Trophoblast cell (in vitro differentiated cells and primary cell): ENCODE results near the gene NUP93.
A peak's percentile ranks its signal among the peaks of the same experiment; 100 is the strongest.

Source experiments
- DNase-seq, 2 donors: peaks; one replicate each; pipeline ENCODE4 v3.0.0-alpha.2; 2016
- H2AFZ ChIP-seq: 2 replicates; pipeline ENCODE4 v1.6.1; 2013; ENCODE audit warnings: low read length, moderate library complexity, mild to moderate bottlenecking; ENCODE audit not compliant: insufficient read depth, poor library complexity
- H2AK5ac ChIP-seq: 2 replicates; pipeline ENCODE4 v1.6.1; 2013; ENCODE audit warnings: mild to moderate bottlenecking, low read length
- H2BK120ac ChIP-seq: 2 replicates; pipeline ENCODE4 v1.6.1; 2013; ENCODE audit warnings: low read length, mild to moderate bottlenecking, moderate library complexity; ENCODE audit not compliant: insufficient read depth, poor library complexity
- H2BK12ac ChIP-seq: 2 replicates; pipeline ENCODE4 v1.6.1; 2013; ENCODE audit warnings: mild to moderate bottlenecking, low read length, moderate library complexity
- H2BK5ac ChIP-seq: 2 replicates; pipeline ENCODE4 v1.6.1; 2013; ENCODE audit warnings: low read length, low read depth, moderate library complexity, mild to moderate bottlenecking; ENCODE audit not compliant: poor library complexity
- H3K14ac ChIP-seq: 2 replicates; pipeline ENCODE4 v1.6.1; 2013; ENCODE audit warnings: mild to moderate bottlenecking, low read length
- H3K18ac ChIP-seq: 2 replicates; pipeline ENCODE4 v1.6.1; 2013; ENCODE audit warnings: mild to moderate bottlenecking, low read length
- H3K23ac ChIP-seq: 2 replicates; pipeline ENCODE4 v1.6.1; 2013; ENCODE audit warnings: low read length
- H3K27ac ChIP-seq: 2 replicates; pipeline ENCODE4 v1.5.1; 2013; ENCODE audit warnings: low read depth, mild to moderate bottlenecking, inconsistent platforms, low read length, moderate library complexity
- H3K27me3 ChIP-seq: 2 replicates; pipeline ENCODE4 v1.6.1; 2013; ENCODE audit warnings: inconsistent platforms, mild to moderate bottlenecking, low read length, moderate library complexity; ENCODE audit not compliant: insufficient read depth
- H3K36me3 ChIP-seq, 2 experiments: 1 replicate in 1 of 2; 2 replicates in 1 of 2; pipeline ENCODE4 v1.6.1; 2013; ENCODE audit warnings: low read length in 2 of 2, mild to moderate bottlenecking in 2 of 2, moderate library complexity in 1 of 2; ENCODE audit not compliant: insufficient read depth in 2 of 2, control insufficient read depth in 1 of 2
- H3K4ac ChIP-seq: 2 replicates; pipeline ENCODE4 v1.6.1; 2013; ENCODE audit warnings: low read depth, mild to moderate bottlenecking, low read length, moderate library complexity
- H3K4me1 ChIP-seq, 2 experiments: 1 replicate in 1 of 2; 2 replicates in 1 of 2; pipeline ENCODE4 v1.6.1; 2013; ENCODE audit warnings: low read length in 2 of 2, mild to moderate bottlenecking in 2 of 2, moderate library complexity in 1 of 2; ENCODE audit not compliant: insufficient read depth in 2 of 2, control insufficient read depth in 1 of 2
- H3K4me2 ChIP-seq: 2 replicates; pipeline ENCODE4 v1.6.1; 2013; ENCODE audit warnings: inconsistent platforms, mild to moderate bottlenecking, low read length, moderate library complexity
- H3K4me3 ChIP-seq: 2 replicates; pipeline ENCODE4 v1.5.1; 2013; ENCODE audit warnings: mild to moderate bottlenecking, low read depth, low read length, inconsistent platforms
- H3K79me1 ChIP-seq: one replicate; pipeline ENCODE4 v1.6.1; 2013; ENCODE audit warnings: low read length
- H3K79me2 ChIP-seq: 2 replicates; pipeline ENCODE4 v1.6.1; 2013; ENCODE audit warnings: low read length, mild to moderate bottlenecking; ENCODE audit not compliant: control insufficient read depth, insufficient read depth, poor library complexity
- H3K9ac ChIP-seq: 2 replicates; pipeline ENCODE4 v1.6.1; 2013; ENCODE audit warnings: mild to moderate bottlenecking, low read length
- H3K9me3 ChIP-seq: 2 replicates; pipeline ENCODE4 v1.6.1; 2013; ENCODE audit warnings: low read depth, mild to moderate bottlenecking, control low read depth, inconsistent platforms, low read length; ENCODE audit not compliant: insufficient read depth
- H4K12ac ChIP-seq: 2 replicates; pipeline ENCODE4 v1.6.1; 2013; ENCODE audit warnings: low read depth, mild to moderate bottlenecking, low read length, moderate library complexity
- H4K8ac ChIP-seq: 2 replicates; pipeline ENCODE4 v1.6.1; 2013; ENCODE audit warnings: low read depth, mild to moderate bottlenecking, low read length, moderate library complexity
- H4K91ac ChIP-seq: one replicate; pipeline ENCODE4 v1.6.1; 2013; ENCODE audit warnings: low read depth, mild to moderate bottlenecking, low read length, moderate library complexity
- WGBS: extraction: QIAGEN DNeasy Blood & Tissue Kit; methylation state at CpG from one replicate; pipeline ENCODE4 v1.1.7; 2013; ENCODE audit warnings: missing lambda C conversion rate; ENCODE audit not compliant: insufficient read length, insufficient coverage; ENCODE audit errors: extremely low coverage; 5-methylcytosine and 5-hydroxymethylcytosine counted together

The NUP93 gene

GRCh38 chr16:56823081-56823733, 93.3 kb downstream of the NUP93 start:
- Histone ChIP-seq H3K9ac (no peak overlapping the region), H2BK120ac (no peak overlapping the region)
- WGBS, result no CpG with 5 or more reads among the region's 12 CpGs

DNA sequence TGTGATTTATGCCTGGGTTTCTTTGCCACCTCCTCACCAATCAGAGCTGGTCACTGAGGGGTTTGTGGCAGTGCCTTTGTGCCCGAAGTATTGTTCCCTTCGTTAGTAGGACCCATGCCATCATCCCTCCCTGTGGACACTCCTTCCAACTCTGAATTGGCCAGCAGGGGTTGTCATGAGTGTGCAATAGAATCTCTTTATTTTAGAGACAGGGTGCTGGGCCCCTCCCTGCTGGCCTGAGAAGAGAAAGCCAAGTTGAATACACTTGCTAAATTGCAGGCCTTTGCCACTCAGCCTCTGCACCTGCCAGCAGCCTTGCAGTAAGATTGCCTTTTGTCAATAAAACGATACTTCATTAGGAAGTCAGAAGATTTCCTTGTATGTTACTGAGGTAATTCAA, 94.4 kb downstream of the NUP93 start:
- Histone ChIP-seq H3K4ac (no peak overlapping the region), H4K91ac (no peak overlapping the region), H3K27ac (no peak overlapping the region), H2AFZ (no peak overlapping the region), H3K4me1 (no peaks in the 10 kb centered on the region), H3K79me1 (no peaks in the 10 kb centered on the region), H4K12ac (no peak overlapping the region), H3K4me3 (no peak overlapping the region), H2AK5ac (no peak overlapping the region), H3K9me3 (peaks cover 2% of the 10 kb centered on the region), H2BK12ac (no peak overlapping the region), H3K27me3 (no peaks in the 10 kb centered on the region), H4K8ac (no peak overlapping the region), H2BK5ac (no peak overlapping the region), H3K23ac (no peak overlapping the region), H3K36me3 (peaks cover 12 to 31% of the 10 kb centered on the region in 2 experiments), H3K14ac (no peak overlapping the region), H3K9ac (no peak overlapping the region), H2BK120ac (no peak overlapping the region), H3K18ac (no peak overlapping the region), H3K4me2 (no peak overlapping the region), H3K79me2 (no peaks in the 10 kb centered on the region)
- no CpG with 5 or more reads among the region's 3 CpGs for WGBS
- DNase-seq, result no peak

More at GRCh38 chr16:56823081-56823733, 93.3 kb downstream of the NUP93 start:
- no peak overlapping the region for H3K23ac ChIP-seq
- H4K12ac ChIP-seq, result no peak overlapping the region
- no peak overlapping the region for H3K14ac ChIP-seq
- no peak overlapping the region for H2BK5ac ChIP-seq
- DNase-seq, result no peak
- H3K18ac ChIP-seq, result no peak overlapping the region
- H3K27ac ChIP-seq, result no peak overlapping the region
- H3K4ac ChIP-seq, result no peak overlapping the region
- H3K9me3 ChIP-seq, result peaks cover 2% of the 10 kb centered on the region
- no peaks in the 10 kb centered on the region for H3K79me2 ChIP-seq
- H3K27me3 ChIP-seq, result no peaks in the 10 kb centered on the region
- H4K8ac ChIP-seq, result no peak overlapping the region
- no peaks in the 10 kb centered on the region for H3K4me1 ChIP-seq
- H3K79me1 ChIP-seq, result no peaks in the 10 kb centered on the region
- no peak overlapping the region for H2AK5ac ChIP-seq
- no peak overlapping the region for H4K91ac ChIP-seq
- peaks cover 11 to 28% of the 10 kb centered on the region in 2 experiments for H3K36me3 ChIP-seq
- no peak overlapping the region for H3K4me2 ChIP-seq
- H3K4me3 ChIP-seq, result no peak overlapping the region
- H2BK12ac ChIP-seq, result no peak overlapping the region
- H2AFZ ChIP-seq, result no peak overlapping the region

DNA sequence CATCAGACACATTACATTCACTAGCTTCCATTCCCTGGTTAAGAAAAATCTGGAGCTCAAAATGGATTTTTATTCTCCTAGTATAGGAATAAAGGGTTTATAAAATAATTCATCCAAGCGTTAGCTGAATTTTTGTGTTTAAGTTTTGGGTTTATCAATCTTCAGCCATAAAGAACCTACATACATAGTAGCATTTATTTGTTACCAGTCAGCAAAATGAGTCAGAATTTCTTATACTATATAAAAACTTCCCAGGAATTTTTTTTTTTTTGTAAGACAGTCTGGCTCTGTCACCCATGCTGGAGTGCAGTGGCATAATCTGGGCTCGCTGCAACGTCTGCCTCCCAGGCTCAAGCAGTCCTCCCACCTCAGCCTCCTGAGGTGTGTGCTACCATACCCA, 94.9 kb downstream of the NUP93 start:
- Histone ChIP-seq H2BK5ac (no peak overlapping the region), H2AK5ac (no peak overlapping the region), H3K79me1 (no peaks in the 10 kb centered on the region), H3K23ac (no peak overlapping the region), H3K4me2 (no peak overlapping the region), H2BK120ac (no peak overlapping the region), H3K4ac (no peak overlapping the region), H3K79me2 (no peaks in the 10 kb centered on the region), H3K27ac (no peak overlapping the region), H2BK12ac (no peak overlapping the region), H3K27me3 (no peaks in the 10 kb centered on the region), H3K14ac (no peak overlapping the region), H3K4me1 (no peaks in the 10 kb centered on the region), H4K8ac (no peak overlapping the region), H2AFZ (no peak overlapping the region), H3K9me3 (peaks cover 2% of the 10 kb centered on the region), H3K4me3 (no peak overlapping the region), H3K18ac (no peak overlapping the region), H4K12ac (no peak overlapping the region), H4K91ac (no peak overlapping the region), H3K9ac (no peak overlapping the region), H3K36me3 (peaks cover 11 to 31% of the 10 kb centered on the region in 2 experiments)
- DNase-seq, result peak in 1 of 2 donors; percentile 16
- no CpG with 5 or more reads among the region's 3 CpGs for WGBS

DNA sequence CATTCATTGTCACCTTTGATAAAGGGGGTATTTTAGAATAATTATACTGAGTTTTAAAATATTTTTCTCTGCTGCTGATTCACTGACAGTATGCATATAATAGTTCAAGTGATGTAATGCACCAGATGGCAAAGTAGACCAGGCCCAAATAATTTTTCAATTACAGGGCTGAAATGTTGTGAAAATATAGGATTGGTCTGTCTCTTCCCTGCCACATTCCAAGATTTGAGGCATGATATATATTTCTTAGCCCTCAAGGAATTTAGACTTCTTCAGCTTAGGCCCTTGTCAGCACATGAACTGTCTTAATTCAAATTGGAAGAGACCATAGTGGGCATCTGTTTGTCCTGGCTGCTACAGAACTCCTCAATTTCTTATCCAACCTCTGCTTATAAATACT, 95.9 kb downstream of the NUP93 start:
- H3K4me1 ChIP-seq, result peaks cover 0 to 3% of the 10 kb centered on the region in 2 experiments

More for the DNA sequence above, 95.9 kb downstream of the NUP93 start:
- Histone ChIP-seq H3K36me3 (peaks cover 13 to 32% of the 10 kb centered on the region in 2 experiments), H2AK5ac (no peak overlapping the region), H3K9me3 (peaks cover 2% of the 10 kb centered on the region), H4K91ac (no peak overlapping the region), H2BK120ac (no peak overlapping the region), H3K27ac (no peak overlapping the region), H2AFZ (no peak overlapping the region), H4K8ac (no peak overlapping the region), H3K4me3 (no peak overlapping the region), H3K18ac (no peak overlapping the region), H3K14ac (no peak overlapping the region), H3K23ac (no peak overlapping the region), H2BK12ac (no peak overlapping the region), H3K79me1 (no peaks in the 10 kb centered on the region), H3K27me3 (no peaks in the 10 kb centered on the region), H3K79me2 (no peaks in the 10 kb centered on the region), H4K12ac (no peak overlapping the region), H3K9ac (no peak overlapping the region), H2BK5ac (no peak overlapping the region), H3K4me2 (no peak overlapping the region), H3K4ac (no peak overlapping the region)
- peak in 1 of 2 donors; percentile 56 for DNase-seq
